Measurements from ENCODE around the gene XIRP2.

GRCh38 chr2:166996465-166996864 is 108.2 kb downstream of the XIRP2 start:
- TF ChIP-seq CTCF (IDR thresholded peaks at IDR 0.05) (no peak), ZFX (IDR thresholded peaks at IDR 0.05; ENCODE audit: borderline replicate concordance) (no peak)
